ENCODE measurements around the gene METAP1. TPM values are rescaled to one million over a fixed set of nuclear protein-coding genes. Genes with fewer than 3 reads are reported as not detected.

METAP1 gene
- total and polyA plus RNA-seq, 2 of the 8 experiments (the other 6 are each of a cell fraction or from before 2014, with no cell fraction given) = 50.6 to 85.2 TPM

- Histone ChIP-seq H3K56ac (replicated peaks; ENCODE audit: insufficient read length, low read depth, low read length) (no peak overlapping the region), H3K79me2 (ENCODE audit: control insufficient read depth in 1 of 2, insufficient read depth in 2 of 2, low read length in 2 of 2) (peaks cover 11 to 98% of the 10 kb centered on the region in 2 experiments), H3K18ac (ENCODE audit: extremely low read depth, low read length) (no peak overlapping the region), H3K4ac (replicated peaks; ENCODE audit: insufficient read length, low read depth, low read length) (no peak overlapping the region), H3K4me3 (ENCODE audit: extremely low read depth in 1 of 4, insufficient read depth in 2 of 4, low read depth in 3 of 4, low read length in 4 of 4) (no peak overlapping the region), H3K9me3 (ENCODE audit: insufficient read depth in 2 of 2, low read depth in 1 of 2, low read length in 1 of 2) (no peaks in the 10 kb centered on the region), H3K14ac (ENCODE audit: insufficient read length) (no peak overlapping the region), H3K23me2 (ENCODE audit: low read depth, low read length) (no peaks in the 10 kb centered on the region), H3K23ac (ENCODE audit: insufficient read length) (no peak overlapping the region), H2BK15ac (ENCODE audit: low read length) (no peak overlapping the region), H2BK5ac (ENCODE audit: low read depth, low read length) (no peak overlapping the region), H3K36me3 (ENCODE audit: control insufficient read depth in 2 of 4, insufficient read depth in 4 of 4, low read length in 3 of 4) (peaks cover 0 to 6% (median 1%) of the 10 kb centered on the region in 4 experiments; a peak in 1 of 8 replicates), H2BK20ac (ENCODE audit: low read length) (no peak overlapping the region), H4K20me1 (replicated peaks in 1 of 2; ENCODE audit: control insufficient read depth in 1 of 2, insufficient read depth in 2 of 2, low read length in 2 of 2) (peaks cover 4 to 15% of the 10 kb centered on the region in 2 experiments), H2BK12ac (ENCODE audit: low read depth, low read length) (no peak overlapping the region), H3K4me1 (replicated peaks in 1 of 4; ENCODE audit: control insufficient read depth in 3 of 4, insufficient read depth in 4 of 4, low read length in 3 of 4) (peaks cover 0 to 10% (median 5%) of the 10 kb centered on the region in 4 experiments; a peak in 3 of 7 replicates), H3K27ac (ENCODE audit: low read depth, low read length) (no peak overlapping the region), H2AFZ (ENCODE audit: low read length) (no peak overlapping the region), H3K4me2 (ENCODE audit: insufficient read depth in 1 of 2, low read depth in 2 of 2, low read length in 2 of 2) (no peak overlapping the region), H2AK5ac (ENCODE audit: low read depth, low read length) (no peak overlapping the region), H4K8ac (ENCODE audit: extremely low read depth, insufficient read depth, low read length) (no peak overlapping the region), H2BK120ac (replicated peaks; ENCODE audit: low read depth, low read length) (no peak overlapping the region), H4K91ac (replicated peaks; ENCODE audit: insufficient read length, low read length) (no peak overlapping the region), H3K79me1 (ENCODE audit: low read depth, low read length) (peaks cover 2% of the 10 kb centered on the region; the same call in 1 of the 2 replicates), H4K5ac (ENCODE audit: insufficient read length, low read depth, low read length) (no peak overlapping the region), H3K27me3 (replicated peaks in 1 of 4; ENCODE audit: control insufficient read depth in 3 of 4, extremely low read depth in 1 of 4, insufficient read depth in 3 of 4, low read length in 3 of 4) (no peaks in the 10 kb centered on the region), H3K9ac (replicated peaks in 1 of 4; ENCODE audit: extremely low read depth in 1 of 4, low read depth in 3 of 4, low read length in 3 of 4) (no peak overlapping the region)
- ChIA-PET CTCF (ENCODE audit: partially characterized antibody) (interaction anchor here (1.1 to 2.3 kb wide), 4 partner anchors 19 to 34 kb away, joined by 3 to 14 read pairs (median 4); partner anchors contain the start of gene METAP1), POLR2A (ENCODE audit: partially characterized antibody) (interaction anchor here (1.3 to 1.4 kb wide), 2 partner anchors 27 to 34 kb away, joined by 4 to 5 read pairs; partner anchors contain the start of gene METAP1)
- no peak for DNase-seq (ENCODE audit: low read depth in 1 of 2, low spot score in 2 of 2)
- FAIRE-seq = no peak
- WGBS, 2 experiments (ENCODE audit: extremely low coverage in 1 of 2, insufficient coverage in 1 of 2, insufficient read length in 1 of 2, insufficient replicate concordance in 2 of 2, low coverage in 1 of 2, low lambda C conversion rate in 2 of 2, missing lambda C conversion rate in 1 of 2) = 0% methylated on average over 1 of the region's 1 CpG; no CpG with 5 or more reads in 1 of the 2 experiments
- TF ChIP-seq RNF2 (IDR thresholded peaks at IDR 0.05; ENCODE audit: borderline replicate concordance, low read depth, low read length, missing control alignments, poor library complexity, severe bottlenecking) (no peak), RBBP5 (IDR thresholded peaks at IDR 0.05; ENCODE audit: borderline replicate concordance, low read depth, low read length) (no peak), KDM5A (IDR thresholded peaks at IDR 0.05; ENCODE audit: low read length) (no peak), CREB1 (IDR thresholded peaks at IDR 0.05) (no peak), BRCA1 (IDR thresholded peaks at IDR 0.05; ENCODE audit: low read depth, low read length) (no peak), ZNF274 (IDR thresholded peaks at IDR 0.05; ENCODE audit: borderline replicate concordance, extremely low read depth, low read length) (no peak), JUND (IDR thresholded peaks at IDR 0.05; ENCODE audit: low read length) (no peak), POU5F1 (IDR thresholded peaks at IDR 0.05; ENCODE audit: low read depth, low read length) (no peak), TCF12 (IDR thresholded peaks at IDR 0.05; ENCODE audit: low read depth, low read length) (no peak), TEAD4 (IDR thresholded peaks at IDR 0.05; ENCODE audit: low read depth, low read length) (no peak)
These were observed 33.7 kb downstream of the METAP1 start for GRCh38 chr4:99029018-99029735.
